ENCODE data around the gene SCD. TPM values are rescaled to one million over a fixed set of nuclear protein-coding genes. Genes with fewer than 3 reads are reported as not detected.

The SCD gene
- total and polyA plus RNA-seq, 2 donors (not counting 1 experiment from before 2014, with no cell fraction given), result 0.89 to 5.1 TPM

- H4K20me1 ChIP-seq (ENCODE audit: control insufficient read depth, insufficient read depth, low read length, poor library complexity, severe bottlenecking), result no peaks in the 10 kb centered on the region
- intact Hi-C loops (cut with micrococcal nuclease), result loop anchor here (5.0 kb wide), 2 partner anchors 162 to 188 kb away; partner anchors contain the start of genes ERLIN1 and HIF1AN
These were observed 2.6 kb downstream of the SCD start for GRCh38 chr10:100349672-100350071.

More at GRCh38 chr10:100349672-100350071, 2.6 kb downstream of the SCD start:
- TF ChIP-seq CTCF (IDR thresholded peaks at IDR 0.05) (no peak), EZH2 (IDR thresholded peaks at IDR 0.05; ENCODE audit: borderline replicate concordance, insufficient read depth, low read depth, low read length, poor library complexity, severe bottlenecking) (no peak)
- 88% methylated on average over 2 of the region's 3 CpGs for WGBS (ENCODE audit: insufficient coverage)
- peaks cover 22% of the 10 kb centered on the region for H3K4me1 Mint-ChIP-seq
- ChIA-PET POLR2A (no interaction called here), CTCF (interaction anchor here (0.9 to 1.8 kb wide), 5 partner anchors 11 to 84 kb away, joined by 3 to 14 read pairs (median 5); no protein-coding TSS in a partner anchor)
- Histone ChIP-seq H3K4me2 (replicated peaks; ENCODE audit: low read depth, low read length, poor library complexity, severe bottlenecking) (no peak overlapping the region), H3K9me3 (ENCODE audit: control extremely low read depth in 1 of 3, control insufficient read depth in 2 of 3, insufficient read depth in 1 of 3, low read length in 2 of 3) (no peaks in the 10 kb centered on the region), H3K36me3 (replicated peaks in 1 of 2; ENCODE audit: control extremely low read depth in 1 of 2, control insufficient read depth in 1 of 2, extremely low read depth in 1 of 2, insufficient read depth in 2 of 2, low read length in 1 of 2) (peaks cover 0 to 2% of the 10 kb centered on the region in 2 experiments), H3K27ac (ENCODE audit: low read length in 2 of 2) (no peak overlapping the region), H3K27me3 (replicated peaks in 1 of 4; ENCODE audit: control extremely low read depth in 1 of 4, control insufficient read depth in 3 of 4, insufficient read depth in 4 of 4, low read length in 3 of 4) (peaks cover 0 to 8% (median 0%) of the 10 kb centered on the region in 4 experiments), H2AFZ (ENCODE audit: insufficient read depth, low read depth, low read length, poor library complexity, severe bottlenecking) (no peak overlapping the region), H3K4me1 (ENCODE audit: control insufficient read depth in 2 of 2, insufficient read depth in 2 of 2, low read length in 2 of 2) (peaks cover 14 to 23% of the 10 kb centered on the region in 2 donors), H3K4me3 (ENCODE audit: control extremely low read depth in 1 of 5, extremely low read depth in 1 of 5, insufficient read depth in 1 of 5, low read depth in 2 of 5, low read length in 4 of 5) (no peak overlapping the region), H3K79me2 (ENCODE audit: control insufficient read depth, insufficient read depth, low read length) (no peaks in the 10 kb centered on the region), H3K9ac (ENCODE audit: low read length) (no peak overlapping the region)
- H3K4me3 Mint-ChIP-seq, result no peak overlapping the region
- no peaks in the 10 kb centered on the region for H3K27me3 Mint-ChIP-seq
- ATAC-seq (ENCODE audit: low read depth) (no peak), DNase-seq (no peak)
- H3K9me3 Mint-ChIP-seq (ENCODE audit: insufficient read depth), result no peaks in the 10 kb centered on the region
- H3K27ac Mint-ChIP-seq, result no peak overlapping the region

All from B cell (primary cell).